Measurements from ENCODE around the gene PTPN3. TPM values are rescaled to one million over a fixed set of nuclear protein-coding genes. Genes with fewer than 3 reads are reported as not detected.

PTPN3 gene
- polyA plus RNA-seq, 1 donor (not counting 4 experiments of a cell fraction or from before 2014, with no cell fraction given) = 19.9 TPM

DNA sequence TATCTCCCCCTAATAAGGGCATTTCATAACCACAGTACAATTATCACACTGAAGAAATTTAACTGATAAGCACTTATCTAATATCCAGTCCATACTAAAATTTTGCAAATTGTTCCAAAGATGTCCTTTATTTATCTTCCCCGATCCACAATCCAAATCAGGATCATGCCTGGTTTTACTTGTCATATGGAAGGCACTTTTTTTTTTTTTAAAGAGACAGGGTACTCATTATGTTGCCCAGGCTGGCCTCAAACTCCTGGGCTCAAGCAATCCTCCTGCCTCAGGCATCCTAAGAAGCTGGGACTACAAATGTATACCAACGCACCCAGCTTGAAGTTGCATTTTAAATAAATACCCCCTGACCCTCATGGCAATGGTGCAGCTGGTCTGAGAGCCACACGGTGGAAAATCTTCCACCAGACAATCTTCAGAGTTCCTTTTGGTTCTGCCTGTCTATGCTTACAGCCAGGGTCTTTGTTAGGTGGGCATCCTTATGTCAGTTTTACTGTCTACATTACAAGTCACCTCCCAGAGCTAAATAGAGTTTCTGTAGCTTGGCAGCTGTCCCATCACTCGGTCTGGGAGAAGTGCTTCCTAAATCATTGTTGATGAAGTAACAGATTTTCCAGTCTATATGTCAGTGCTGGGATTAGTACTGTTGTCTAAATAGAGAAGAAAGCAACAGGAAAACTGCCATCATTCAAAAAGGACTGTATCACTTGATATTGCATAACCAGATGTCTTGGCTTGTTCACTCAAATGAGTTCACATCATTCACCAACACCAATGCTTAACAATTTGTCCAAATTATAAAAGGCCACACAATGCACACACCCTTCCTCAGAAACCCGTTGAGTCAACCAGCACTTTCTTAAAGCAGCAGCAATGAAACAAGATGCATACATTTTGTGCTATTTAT lies 26.4 kb downstream of the PTPN3 start:
- Histone ChIP-seq H3K36me3 (ENCODE audit: control insufficient read depth in 2 of 2, extremely low read depth in 1 of 2, insufficient read depth in 2 of 2, low read length in 2 of 2) (peaks cover 0 to 6% of the 10 kb centered on the region in 2 experiments), H3K4me2 (ENCODE audit: control insufficient read depth, extremely low read depth, insufficient read depth, low read depth, low read length) (peak overlapping the region; percentile 78), H3K79me2 (ENCODE audit: control insufficient read depth, insufficient read depth, low read length) (peaks cover 48% of the 10 kb centered on the region), H3K9me1 (ENCODE audit: control insufficient read depth, extremely low read depth, insufficient read depth, low read length) (no peaks in the 10 kb centered on the region), H3K27me3 (ENCODE audit: control insufficient read depth, extremely low read depth, insufficient read depth, low read length) (no peaks in the 10 kb centered on the region), H3K9ac (ENCODE audit: control insufficient read depth, extremely low read depth, insufficient read depth, low read length) (peak overlapping the region; percentile 11), H3K9me3 (ENCODE audit: control insufficient read depth, low read depth, low read length) (no peaks in the 10 kb centered on the region), H2AFZ (ENCODE audit: control insufficient read depth, low read length) (no peak overlapping the region), H3K4me3 (ENCODE audit: control insufficient read depth in 2 of 3, extremely low read depth in 1 of 3, insufficient read depth in 2 of 3, low read depth in 1 of 3, low read length in 3 of 3) (no peak overlapping the region), H3K27ac (ENCODE audit: control insufficient read depth, insufficient read depth, low read length) (peak overlapping the region; percentile 77), H3K4me1 (ENCODE audit: control insufficient read depth, extremely low read depth, insufficient read depth, low read length) (peaks cover 72% of the 10 kb centered on the region), H4K20me1 (ENCODE audit: control insufficient read depth, extremely low read depth, insufficient read depth, low read length) (no peaks in the 10 kb centered on the region)
- dilution Hi-C loops (cut with MboI; ENCODE audit: extremely low pct_ligation_motif_present, low sequenced_read_pairs) = no loop called here
- FAIRE-seq (peak; percentile 86), DNase-seq (ENCODE audit: low read depth, low spot score) (no peak)
- TF ChIP-seq, protein P1, sequence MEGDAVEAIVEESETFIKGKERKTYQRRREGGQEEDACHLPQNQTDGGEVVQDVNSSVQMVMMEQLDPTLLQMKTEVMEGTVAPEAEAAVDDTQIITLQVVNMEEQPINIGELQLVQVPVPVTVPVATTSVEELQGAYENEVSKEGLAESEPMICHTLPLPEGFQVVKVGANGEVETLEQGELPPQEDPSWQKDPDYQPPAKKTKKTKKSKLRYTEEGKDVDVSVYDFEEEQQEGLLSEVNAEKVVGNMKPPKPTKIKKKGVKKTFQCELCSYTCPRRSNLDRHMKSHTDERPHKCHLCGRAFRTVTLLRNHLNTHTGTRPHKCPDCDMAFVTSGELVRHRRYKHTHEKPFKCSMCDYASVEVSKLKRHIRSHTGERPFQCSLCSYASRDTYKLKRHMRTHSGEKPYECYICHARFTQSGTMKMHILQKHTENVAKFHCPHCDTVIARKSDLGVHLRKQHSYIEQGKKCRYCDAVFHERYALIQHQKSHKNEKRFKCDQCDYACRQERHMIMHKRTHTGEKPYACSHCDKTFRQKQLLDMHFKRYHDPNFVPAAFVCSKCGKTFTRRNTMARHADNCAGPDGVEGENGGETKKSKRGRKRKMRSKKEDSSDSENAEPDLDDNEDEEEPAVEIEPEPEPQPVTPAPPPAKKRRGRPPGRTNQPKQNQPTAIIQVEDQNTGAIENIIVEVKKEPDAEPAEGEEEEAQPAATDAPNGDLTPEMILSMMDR (optimal IDR thresholded peaks at IDR 0.05 in 1 of 3, IDR thresholded peaks at IDR 0.05 in 1 of 3, conservative IDR thresholded peaks at IDR 0.05 in 1 of 3; ENCODE audit: extremely low read depth in 1 of 3, insufficient read depth in 2 of 3, low read length in 3 of 3) = no peak
- no peak for TF ChIP-seq EZH2 (IDR thresholded peaks at IDR 0.05; ENCODE audit: low read length)

DNA sequence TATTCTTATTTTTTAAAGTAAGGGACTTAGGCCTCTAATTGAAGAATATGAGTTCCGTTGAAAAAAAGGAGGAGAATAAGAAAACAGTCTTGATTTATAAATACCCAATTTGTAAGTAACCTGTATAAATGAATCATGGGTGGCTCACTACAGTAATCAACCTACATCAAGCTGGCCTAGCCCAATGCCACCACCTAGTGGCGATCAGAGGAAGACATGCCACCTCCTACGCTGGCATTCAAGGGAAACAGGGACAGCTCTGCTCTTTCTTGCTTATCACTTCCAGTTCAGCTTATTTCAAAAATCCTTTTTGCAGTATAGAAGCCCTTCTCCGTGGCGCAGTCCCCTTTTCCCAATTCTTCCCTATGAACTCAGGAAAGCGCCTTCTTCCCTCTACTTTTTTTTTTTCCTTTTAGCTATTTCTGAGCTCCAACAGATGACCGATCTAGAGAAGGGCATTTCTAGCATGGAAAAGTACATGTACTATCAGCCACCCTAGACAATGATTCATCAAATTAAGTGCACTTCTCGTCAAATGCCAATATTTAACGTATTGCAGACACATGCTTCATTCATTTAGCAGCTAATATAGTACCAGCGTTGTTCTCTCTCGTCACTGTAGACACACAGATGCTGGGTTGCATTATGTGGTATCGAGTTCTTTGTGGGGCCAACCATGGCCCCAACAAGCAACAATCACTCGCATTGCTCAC lies 28.3 kb downstream of the PTPN3 start:
- Histone ChIP-seq H3K4me1 (ENCODE audit: control insufficient read depth, extremely low read depth, insufficient read depth, low read length) (peaks cover 72% of the 10 kb centered on the region), H3K27me3 (ENCODE audit: control insufficient read depth, extremely low read depth, insufficient read depth, low read length) (no peaks in the 10 kb centered on the region), H4K20me1 (ENCODE audit: control insufficient read depth, extremely low read depth, insufficient read depth, low read length) (no peaks in the 10 kb centered on the region), H3K36me3 (ENCODE audit: control insufficient read depth in 2 of 2, extremely low read depth in 1 of 2, insufficient read depth in 2 of 2, low read length in 2 of 2) (peaks cover under 1 to 1% of the 10 kb centered on the region in 2 experiments), H3K9ac (ENCODE audit: control insufficient read depth, extremely low read depth, insufficient read depth, low read length) (no peak overlapping the region), H3K4me3 (ENCODE audit: control insufficient read depth in 2 of 3, extremely low read depth in 1 of 3, insufficient read depth in 2 of 3, low read depth in 1 of 3, low read length in 3 of 3) (no peak overlapping the region), H3K27ac (ENCODE audit: control insufficient read depth, insufficient read depth, low read length) (peak overlapping the region; percentile 71), H3K9me3 (ENCODE audit: control insufficient read depth, low read depth, low read length) (no peaks in the 10 kb centered on the region), H3K79me2 (ENCODE audit: control insufficient read depth, insufficient read depth, low read length) (peaks cover 48% of the 10 kb centered on the region), H3K4me2 (ENCODE audit: control insufficient read depth, extremely low read depth, insufficient read depth, low read depth, low read length) (peak overlapping the region; percentile 30), H3K9me1 (ENCODE audit: control insufficient read depth, extremely low read depth, insufficient read depth, low read length) (no peaks in the 10 kb centered on the region), H2AFZ (ENCODE audit: control insufficient read depth, low read length) (no peak overlapping the region)
- TF ChIP-seq, protein P1 (optimal IDR thresholded peaks at IDR 0.05 in 1 of 3, IDR thresholded peaks at IDR 0.05 in 1 of 3, conservative IDR thresholded peaks at IDR 0.05 in 1 of 3; ENCODE audit: extremely low read depth in 1 of 3, insufficient read depth in 2 of 3, low read length in 3 of 3) = peak; percentile 86 to 98 (median 97)
- no peak for TF ChIP-seq EZH2 (IDR thresholded peaks at IDR 0.05; ENCODE audit: low read length)
- FAIRE-seq = peak; percentile 98
- dilution Hi-C loops (cut with MboI; ENCODE audit: extremely low pct_ligation_motif_present, low sequenced_read_pairs) = no loop called here
- no peak for DNase-seq (ENCODE audit: low read depth, low spot score)
